A549 (cell line): Measurements from ENCODE around the gene TMEM154. TPM values are rescaled to one million over a fixed set of nuclear protein-coding genes. Genes with fewer than 3 reads are reported as not detected.

Source experiments
- ATAC-seq, 2 experiments: fragments of 200-7000 bp in 1 of 2; fragments of >200 bp in 1 of 2; cut with Nextera tagmentation in 1 of 2; cut with Tn5 transposase in 1 of 2; 3 replicates each; pipeline versions ENCODE4 v1.8.0 to v1.9.1; 2018 to 2020; ENCODE audit warnings: mild to moderate bottlenecking in 1 of 2, moderate library complexity in 1 of 2
- CTCF ChIA-PET: fragments of 300-600 bp; sonication (Branson Sonifier 250); formaldehyde crosslinking; extraction: SDS; loops from one replicate; lab custom pipeline; 2021; ENCODE audit warnings: antibody characterized with exemption, inconsistent platforms; lab: Yijun Ruan, JAX
- POLR2A ChIA-PET: fragments of 350-600 bp; formaldehyde crosslinking; extraction: SDS; loops from one replicate; lab custom pipeline; 2021; ENCODE audit warnings: antibody characterized with exemption, inconsistent platforms; lab: Yijun Ruan, JAX
- DNase-seq, 2 experiments: peaks; one replicate each; pipeline versions ENCODE4 v3.0.0 to v3.0.0-alpha.2; 2011 to 2016; ENCODE audit warnings: low read depth in 1 of 2, low spot score in 1 of 2
- FAIRE-seq: peaks from 2 replicates; lab custom pipeline; 2011; peaks lifted over from hg19 to GRCh38; lab: Jason Lieb, UNC
- H3K27ac ChIP-seq, 2 experiments: fragments of >200 bp; sonication (Bioruptor Twin); formaldehyde crosslinking; 3 replicates each; pipeline ENCODE4 v1.5.1; 2016 to 2017
- H3K4me1 ChIP-seq: fragments of >200 bp; sonication (Bioruptor Twin); formaldehyde crosslinking; 3 replicates; pipeline ENCODE4 v1.6.1; 2016
- H3K4me2 ChIP-seq: fragments of >200 bp; sonication (Bioruptor Twin); formaldehyde crosslinking; 3 replicates; pipeline ENCODE4 v1.6.1; 2016
- H3K4me3 ChIP-seq: fragments of >200 bp; sonication (Bioruptor Twin); formaldehyde crosslinking; 3 replicates; pipeline ENCODE4 v1.5.1; 2016
- H3K9me3 ChIP-seq: fragments of >200 bp; sonication (Bioruptor Twin); formaldehyde crosslinking; 3 replicates; pipeline ENCODE4 v1.6.1; 2016
- CBX2 ChIP-seq: fragments of 200-600 bp; sonication (generic); IDR thresholded peaks from 2 replicates; pipeline ENCODE4 v1.6.1; 2016; ENCODE audit warnings: low read depth, mild to moderate bottlenecking, borderline replicate concordance
- CBX8 ChIP-seq: fragments of 200-600 bp; sonication (generic); IDR thresholded peaks from 2 replicates; pipeline ENCODE4 v1.6.1; 2016
- CEBPB ChIP-seq, 2 experiments: fragments of >200 bp in 1 of 2; sonication (Bioruptor Twin) in 1 of 2; formaldehyde crosslinking in 1 of 2; IDR thresholded peaks; 2 replicates each; pipeline ENCODE4 v1.6.1; 2012 to 2016
- CHD2 ChIP-seq: fragments of 150-350 bp; IDR thresholded peaks from 2 replicates; pipeline ENCODE4 v1.6.1; 2014; ENCODE audit warnings: low read length; ENCODE audit not compliant: partially characterized antibody
- EHF ChIP-seq: fragments of 250-450 bp; sonication (Bioruptor Pico); IDR thresholded peaks from 2 replicates; pipeline ENCODE4 v1.5.0; 2020; ENCODE audit warnings: mild to moderate bottlenecking
- ELK1 ChIP-seq: fragments of 150-350 bp; IDR thresholded peaks from 2 replicates; pipeline ENCODE4 v1.6.1; 2014; ENCODE audit warnings: low read depth, mild to moderate bottlenecking, low read length
- EP300 ChIP-seq, 2 experiments: fragments of >200 bp; sonication (Bioruptor Twin); formaldehyde crosslinking; IDR thresholded peaks; 2 replicates in 1 of 2; 3 replicates in 1 of 2; pipeline ENCODE4 v1.6.1; 2016 to 2017
- FOSB ChIP-seq: fragments of 250-450 bp; sonication (Bioruptor Pico); IDR thresholded peaks from 2 replicates; pipeline ENCODE4 v1.5.0; 2020; ENCODE audit warnings: mild to moderate bottlenecking, moderate library complexity
- HDAC2 ChIP-seq: fragments of 200-600 bp; sonication (generic); IDR thresholded peaks from 2 replicates; pipeline ENCODE4 v1.6.1; 2016
- HES2 ChIP-seq: fragments of >200 bp; sonication (Bioruptor Twin); formaldehyde crosslinking; IDR thresholded peaks from 2 replicates; pipeline ENCODE4 v1.6.1; 2016
- HEYL ChIP-seq: fragments of 250-450 bp; sonication (Bioruptor Pico); IDR thresholded peaks from 2 replicates; pipeline ENCODE4 v1.8.0; 2021; ENCODE audit warnings: mild to moderate bottlenecking, moderate library complexity
- HMGXB4 ChIP-seq: fragments of 250-450 bp; sonication (Bioruptor Pico); IDR thresholded peaks from 2 replicates; pipeline ENCODE4 v1.5.0; 2021; ENCODE audit warnings: mild to moderate bottlenecking, moderate library complexity, borderline replicate concordance
- HOXA7 ChIP-seq: fragments of 250-450 bp; sonication (Bioruptor Pico); IDR thresholded peaks from 2 replicates; pipeline ENCODE4 v1.5.0; 2020; ENCODE audit warnings: mild to moderate bottlenecking, moderate library complexity
- HOXB5 ChIP-seq: fragments of 250-450 bp; sonication (Bioruptor Pico); IDR thresholded peaks from 2 replicates; pipeline ENCODE4 v1.5.0; 2020; ENCODE audit warnings: mild to moderate bottlenecking, moderate library complexity
- JUNB ChIP-seq: fragments of >200 bp; sonication (Bioruptor Twin); formaldehyde crosslinking; IDR thresholded peaks from 2 replicates; pipeline ENCODE4 v1.6.1; 2016
- MYC ChIP-seq: IDR thresholded peaks from 2 replicates; pipeline ENCODE4 v1.6.1; 2012; ENCODE audit warnings: mild to moderate bottlenecking, inconsistent platforms, low read length, improper control_type of control experiment, borderline replicate concordance
- PHF8 ChIP-seq: fragments of 200-600 bp; sonication (generic); IDR thresholded peaks from 2 replicates; pipeline ENCODE4 v1.6.1; 2016; ENCODE audit warnings: low read depth, mild to moderate bottlenecking, antibody characterized with exemption, moderate library complexity, borderline replicate concordance
- POLR2AphosphoS2 ChIP-seq: conservative IDR thresholded peaks from 2 replicates; pipeline ENCODE4 v1.6.1; 2012; ENCODE audit warnings: low read length, improper control_type of control experiment, inconsistent platforms
- RARB ChIP-seq: fragments of 250-450 bp; sonication (Bioruptor Pico); IDR thresholded peaks from 2 replicates; pipeline ENCODE4 v1.8.0; 2021; ENCODE audit warnings: mild to moderate bottlenecking, moderate library complexity
- RCOR1 ChIP-seq: fragments of 150-350 bp; IDR thresholded peaks from 2 replicates; pipeline ENCODE4 v1.6.1; 2014; ENCODE audit warnings: antibody characterized with exemption, low read length, low read depth
- RFX5 ChIP-seq: fragments of 450-650 bp; IDR thresholded peaks from 2 replicates; pipeline ENCODE4 v1.7.1; 2014; ENCODE audit warnings: antibody characterized with exemption, mild to moderate bottlenecking, moderate library complexity
- RNF2 ChIP-seq: fragments of 200-600 bp; sonication (generic); IDR thresholded peaks from 2 replicates; pipeline ENCODE4 v1.6.1; 2016; ENCODE audit warnings: low read depth, mild to moderate bottlenecking, antibody characterized with exemption, moderate library complexity, borderline replicate concordance
- SMC3 ChIP-seq: fragments of >200 bp; sonication (Bioruptor Twin); formaldehyde crosslinking; IDR thresholded peaks from 3 replicates; pipeline ENCODE4 v1.6.1; 2018; ENCODE audit warnings: inconsistent platforms
- TFCP2L1 ChIP-seq: fragments of 250-450 bp; sonication (Bioruptor Pico); IDR thresholded peaks from 2 replicates; pipeline ENCODE4 v1.5.0; 2021; ENCODE audit warnings: mild to moderate bottlenecking
- USF2 ChIP-seq: fragments of 450-650 bp; IDR thresholded peaks from 2 replicates; pipeline ENCODE4 v1.6.1; 2014; ENCODE audit warnings: antibody characterized with exemption
- ZC3H11A ChIP-seq: fragments of 450-650 bp; IDR thresholded peaks from 2 replicates; pipeline ENCODE4 v1.6.1; 2014; ENCODE audit warnings: antibody characterized with exemption, mild to moderate bottlenecking
- ZNF302 ChIP-seq: fragments of 250-450 bp; sonication (Bioruptor Pico); IDR thresholded peaks from 2 replicates; pipeline ENCODE4 v1.9.0; 2021; ENCODE audit warnings: inconsistent platforms, mild to moderate bottlenecking, moderate library complexity
- WGBS: methylation state at CpG from one replicate; pipeline ENCODE4 v1.1.6; 2017; ENCODE audit errors: missing lambda C conversion rate; 5-methylcytosine and 5-hydroxymethylcytosine counted together
- polyA plus RNA-seq, 4 experiments: library from polyadenylated mRNA; depleted of rRNA in 3 of 4; stranded (reverse); fragments of >200 nt; fragmentation: RNase III in 1 of 4; extraction: RNeasy Plus Mini Kit Qiagen cat#74134 plus additional on column Dnase treatment in 1 of 4; gene quantifications; 2 replicates in 3 of 4; 3 replicates in 1 of 4; pipeline ENCODE4 v1.2.3, GENCODE V29; 2011 to 2017

The TMEM154 gene
- polyA plus RNA-seq, 2 of the 4 experiments (the other 2 are of a cell fraction) = 0.05 to 0.31 TPM

- no peak for TF ChIP-seq HOXA7 (CRISPR knock-in tag)
- no peak for TF ChIP-seq PHF8
- TF ChIP-seq RFX5 = no peak
- no peak for TF ChIP-seq HOXB5 (CRISPR knock-in tag)
- no peak for TF ChIP-seq ZNF302 (CRISPR knock-in tag)
- no peak for TF ChIP-seq CBX8
- TF ChIP-seq FOSB (CRISPR knock-in tag) = no peak
- TF ChIP-seq HDAC2 = no peak
- no peak for TF ChIP-seq RCOR1
- no peak for TF ChIP-seq HEYL (CRISPR knock-in tag)
- TF ChIP-seq EHF = no peak
- no peak for TF ChIP-seq ELK1
- TF ChIP-seq USF2 = no peak
- TF ChIP-seq CEBPB (IDR thresholded peaks at IDR 0.05) = no peak
- WGBS = 84% methylated on average over 5 of the region's 5 CpGs
- no peak for ATAC-seq
Observed at GRCh38 chr4:152601156-152601555, 78.6 kb downstream of the TMEM154 start.

GRCh38 chr4:152599636-152600035 is 80.2 kb downstream of the TMEM154 start:
- Histone ChIP-seq H3K4me1 (no peaks in the 10 kb centered on the region), H3K4me2 (no peak overlapping the region)

More at GRCh38 chr4:152601156-152601555, 78.6 kb downstream of the TMEM154 start:
- DNase-seq (no peak), FAIRE-seq (no peak)
- Histone ChIP-seq H3K9me3 (no peaks in the 10 kb centered on the region), H3K4me1 (no peaks in the 10 kb centered on the region), H3K4me3 (no peak overlapping the region), H3K27ac (no peak overlapping the region), H3K4me2 (no peak overlapping the region)
- ChIA-PET CTCF (no interaction called here), POLR2A (no interaction called here)

GRCh38 chr4:152599095-152599494 is 80.7 kb downstream of the TMEM154 start:
- POLR2A ChIA-PET = no interaction called here
- Histone ChIP-seq H3K4me2 (no peak overlapping the region), H3K9me3 (no peaks in the 10 kb centered on the region), H3K27ac (no peak overlapping the region), H3K4me3 (no peak overlapping the region), H3K4me1 (no peaks in the 10 kb centered on the region)
- CTCF ChIA-PET = interaction anchor here (0.5 kb wide), 1 partner anchor 271 kb away, joined by 3 read pairs; no protein-coding TSS in a partner anchor
- DNase-seq (no peak), ATAC-seq (no peak), FAIRE-seq (no peak)
- WGBS = 75% methylated on average over 6 of the region's 6 CpGs
- TF ChIP-seq EP300 (IDR thresholded peaks at IDR 0.05) (no peak), CBX2 (no peak), SMC3 (no peak), ZNF302 (CRISPR knock-in tag) (no peak), CHD2 (no peak), MYC (no peak), HOXB5 (CRISPR knock-in tag) (no peak), RARB (CRISPR knock-in tag) (no peak), CEBPB (IDR thresholded peaks at IDR 0.05) (no peak), USF2 (no peak), HES2 (no peak), TFCP2L1 (no peak), RNF2 (no peak), JUNB (no peak)

More at GRCh38 chr4:152599636-152600035, 80.2 kb downstream of the TMEM154 start:
- Histone ChIP-seq H3K9me3 (no peaks in the 10 kb centered on the region), H3K4me3 (no peak overlapping the region), H3K27ac (no peak overlapping the region)
- TF ChIP-seq ZC3H11A = no peak
- no peak for TF ChIP-seq MYC
- TF ChIP-seq HES2 = no peak
- no peak for TF ChIP-seq POLR2AphosphoS2
- TF ChIP-seq HMGXB4 = no peak
- no peak for TF ChIP-seq RARB (CRISPR knock-in tag)
- DNase-seq (no peak), ATAC-seq (no peak), FAIRE-seq (no peak)
- ChIA-PET CTCF (interaction anchor here (0.5 kb wide), 1 partner anchor 271 kb away, joined by 3 read pairs; no protein-coding TSS in a partner anchor), POLR2A (no interaction called here)
- WGBS = 8% methylated on average over 1 of the region's 1 CpG
